A549 (cell line): ENCODE data around the gene PTH2. TPM values are rescaled to one million over a fixed set of nuclear protein-coding genes. Genes with fewer than 3 reads are reported as not detected.

Source experiments
- ATAC-seq, 2 experiments: fragments of 200-7000 bp in 1 of 2; fragments of >200 bp in 1 of 2; cut with Nextera tagmentation in 1 of 2; cut with Tn5 transposase in 1 of 2; 3 replicates each; pipeline versions ENCODE4 v1.8.0 to v1.9.1; 2018 to 2020; ENCODE audit warnings: mild to moderate bottlenecking in 1 of 2, moderate library complexity in 1 of 2
- CTCF ChIA-PET: fragments of 300-600 bp; sonication (Branson Sonifier 250); formaldehyde crosslinking; extraction: SDS; loops from one replicate; lab custom pipeline; 2021; ENCODE audit warnings: antibody characterized with exemption, inconsistent platforms; lab: Yijun Ruan, JAX
- POLR2A ChIA-PET: fragments of 350-600 bp; formaldehyde crosslinking; extraction: SDS; loops from one replicate; lab custom pipeline; 2021; ENCODE audit warnings: antibody characterized with exemption, inconsistent platforms; lab: Yijun Ruan, JAX
- DNase-seq, 2 experiments: peaks; one replicate each; pipeline versions ENCODE4 v3.0.0 to v3.0.0-alpha.2; 2011 to 2016; ENCODE audit warnings: low read depth in 1 of 2, low spot score in 1 of 2
- FAIRE-seq: peaks from 2 replicates; lab custom pipeline; 2011; peaks lifted over from hg19 to GRCh38; lab: Jason Lieb, UNC
- H3K27ac ChIP-seq, 2 experiments: fragments of >200 bp; sonication (Bioruptor Twin); formaldehyde crosslinking; 3 replicates each; pipeline ENCODE4 v1.5.1; 2016 to 2017
- H3K4me1 ChIP-seq: fragments of >200 bp; sonication (Bioruptor Twin); formaldehyde crosslinking; 3 replicates; pipeline ENCODE4 v1.6.1; 2016
- H3K4me2 ChIP-seq: fragments of >200 bp; sonication (Bioruptor Twin); formaldehyde crosslinking; 3 replicates; pipeline ENCODE4 v1.6.1; 2016
- H3K4me3 ChIP-seq: fragments of >200 bp; sonication (Bioruptor Twin); formaldehyde crosslinking; 3 replicates; pipeline ENCODE4 v1.5.1; 2016
- H3K9me3 ChIP-seq: fragments of >200 bp; sonication (Bioruptor Twin); formaldehyde crosslinking; 3 replicates; pipeline ENCODE4 v1.6.1; 2016
- CBX8 ChIP-seq: fragments of 200-600 bp; sonication (generic); IDR thresholded peaks from 2 replicates; pipeline ENCODE4 v1.6.1; 2016
- E2F6 ChIP-seq: IDR thresholded peaks from 2 replicates; pipeline ENCODE4 v1.6.1; 2012; ENCODE audit warnings: low read depth, borderline replicate concordance
- FOSB ChIP-seq: fragments of 250-450 bp; sonication (Bioruptor Pico); IDR thresholded peaks from 2 replicates; pipeline ENCODE4 v1.5.0; 2020; ENCODE audit warnings: mild to moderate bottlenecking, moderate library complexity
- FOSL2 ChIP-seq, 2 experiments: fragments of 450-650 bp in 1 of 2; fragments of >200 bp in 1 of 2; sonication (Bioruptor Twin) in 1 of 2; formaldehyde crosslinking; IDR thresholded peaks; 2 replicates each; pipeline versions ENCODE4 v1.5.0 to v1.6.1; 2016 to 2020; ENCODE audit warnings: mild to moderate bottlenecking in 1 of 2, moderate library complexity in 1 of 2
- KDM1A ChIP-seq: fragments of 200-600 bp; sonication (generic); IDR thresholded peaks from 2 replicates; pipeline ENCODE4 v1.6.1; 2016; ENCODE audit warnings: low read depth, mild to moderate bottlenecking
- MAX ChIP-seq: IDR thresholded peaks from 2 replicates; pipeline ENCODE4 v1.6.1; 2012
- MAZ ChIP-seq: fragments of 150-350 bp; IDR thresholded peaks from 2 replicates; pipeline ENCODE4 v1.6.1; 2014; ENCODE audit warnings: antibody characterized with exemption, low read depth, low read length, borderline replicate concordance
- NPAS2 ChIP-seq: fragments of 250-450 bp; sonication (Bioruptor Pico); IDR thresholded peaks from 2 replicates; pipeline ENCODE4 v1.8.0; 2022; ENCODE audit warnings: mild to moderate bottlenecking, moderate library complexity, borderline replicate concordance
- PHF8 ChIP-seq: fragments of 200-600 bp; sonication (generic); IDR thresholded peaks from 2 replicates; pipeline ENCODE4 v1.6.1; 2016; ENCODE audit warnings: low read depth, mild to moderate bottlenecking, antibody characterized with exemption, moderate library complexity, borderline replicate concordance
- POLR2A ChIP-seq: IDR thresholded peaks from 2 replicates; pipeline ENCODE4 v1.6.1; 2012; ENCODE audit warnings: mild to moderate bottlenecking, low read length
- RCOR1 ChIP-seq: fragments of 150-350 bp; IDR thresholded peaks from 2 replicates; pipeline ENCODE4 v1.6.1; 2014; ENCODE audit warnings: antibody characterized with exemption, low read length, low read depth
- RFX5 ChIP-seq: fragments of 450-650 bp; IDR thresholded peaks from 2 replicates; pipeline ENCODE4 v1.7.1; 2014; ENCODE audit warnings: antibody characterized with exemption, mild to moderate bottlenecking, moderate library complexity
- WGBS: methylation state at CpG from one replicate; pipeline ENCODE4 v1.1.6; 2017; ENCODE audit errors: missing lambda C conversion rate; 5-methylcytosine and 5-hydroxymethylcytosine counted together
- polyA plus RNA-seq, 4 experiments: library from polyadenylated mRNA; depleted of rRNA in 3 of 4; stranded (reverse); fragments of >200 nt; fragmentation: RNase III in 1 of 4; extraction: RNeasy Plus Mini Kit Qiagen cat#74134 plus additional on column Dnase treatment in 1 of 4; gene quantifications; 2 replicates in 3 of 4; 3 replicates in 1 of 4; pipeline ENCODE4 v1.2.3, GENCODE V29; 2011 to 2017
- TF ChIP-seq, protein P1 (sequence below): fragments of 250-450 bp; sonication (Bioruptor Pico); IDR thresholded peaks from 2 replicates; pipeline ENCODE4 v1.5.0; 2020; ENCODE audit warnings: low read depth, mild to moderate bottlenecking, moderate library complexity

The PTH2 gene
- polyA plus RNA-seq, 2 of the 4 experiments (the other 2 are of a cell fraction), result not detected

GRCh38 chr19:49435670-49436069 is 12.4 kb upstream of the PTH2 start:
- Histone ChIP-seq H3K4me3 (no peak overlapping the region), H3K4me2 (no peak overlapping the region), H3K4me1 (peaks cover 5% of the 10 kb centered on the region; the same call in 2 of the 3 replicates), H3K9me3 (no peaks in the 10 kb centered on the region; the same call in 2 of the 3 replicates), H3K27ac (no peak overlapping the region)
- ATAC-seq (no peak), DNase-seq (no peak), FAIRE-seq (no peak)
- WGBS, result 87% methylated on average over 10 of the region's 10 CpGs
- TF ChIP-seq POLR2A (no peak), MAZ (no peak)
- POLR2A ChIA-PET, result interaction anchor here (1.1 to 1.7 kb wide), 2 partner anchors 16 to 18 kb away, joined by 3 to 6 read pairs; partner anchors contain the start of genes ALDH16A1 and PIH1D1
- CTCF ChIA-PET, result interaction anchor here (1.0 to 4.2 kb wide), 11 partner anchors 9 to 210 kb away, joined by 3 to 30 read pairs (median 4); partner anchors contain the start of gene GFY

DNA sequence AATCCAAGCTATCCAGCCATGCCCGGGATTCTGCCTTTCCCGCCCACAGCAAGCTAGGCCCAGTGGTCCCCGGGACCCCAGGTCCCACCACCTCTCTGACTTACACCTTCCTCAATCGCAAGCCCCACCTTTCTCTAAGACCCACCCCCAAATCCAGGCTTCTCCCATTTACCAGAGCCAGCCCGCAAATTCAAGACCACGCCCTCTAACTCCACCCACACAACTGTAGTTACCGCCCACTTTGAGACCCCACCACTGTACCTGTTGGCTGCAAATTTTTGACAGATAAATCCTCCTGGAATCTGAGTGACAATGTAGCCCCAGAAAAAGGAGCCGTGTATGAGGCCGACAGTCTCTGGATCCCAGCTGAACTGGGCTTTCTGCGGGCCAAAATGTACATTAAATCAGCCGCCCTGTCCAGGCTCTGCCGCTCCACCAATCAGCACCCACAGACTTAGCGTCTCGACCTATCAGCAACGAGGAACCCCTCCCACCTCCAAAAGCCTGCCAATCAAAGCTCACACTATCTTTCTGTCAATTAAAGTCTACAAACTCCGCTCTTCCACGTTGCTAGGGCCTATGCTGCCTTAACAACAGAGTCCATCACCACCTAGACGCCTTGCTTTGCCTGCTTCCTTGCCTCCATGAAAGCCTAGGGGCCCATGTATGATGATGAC is 11.8 kb upstream of the PTH2 start:
- peak; percentile 59 to 71 for DNase-seq
- CTCF ChIA-PET, result interaction anchor here (0.6 to 4.2 kb wide), 7 partner anchors 10 to 209 kb away, joined by 3 to 30 read pairs (median 11); no protein-coding TSS in a partner anchor
- no peak for FAIRE-seq
- Histone ChIP-seq H3K9me3 (no peaks in the 10 kb centered on the region; the same call in 2 of the 3 replicates), H3K4me3 (no peak overlapping the region), H3K4me1 (peaks cover 3% of the 10 kb centered on the region; the same call in 2 of the 3 replicates), H3K27ac (no peak overlapping the region), H3K4me2 (no peak overlapping the region)
- WGBS, result 80% methylated on average over 18 of the region's 18 CpGs
- POLR2A ChIA-PET, result interaction anchor here (1.7 kb wide), 1 partner anchor 17 kb away, joined by 6 read pairs; the partner anchor contains the start of gene PIH1D1
- TF ChIP-seq RFX5 (no peak), FOSB (CRISPR knock-in tag) (no peak), NPAS2 (no peak), CBX8 (no peak)
- peak; percentile 4 to 55; a peak in 3 of 6 replicates for ATAC-seq

DNA sequence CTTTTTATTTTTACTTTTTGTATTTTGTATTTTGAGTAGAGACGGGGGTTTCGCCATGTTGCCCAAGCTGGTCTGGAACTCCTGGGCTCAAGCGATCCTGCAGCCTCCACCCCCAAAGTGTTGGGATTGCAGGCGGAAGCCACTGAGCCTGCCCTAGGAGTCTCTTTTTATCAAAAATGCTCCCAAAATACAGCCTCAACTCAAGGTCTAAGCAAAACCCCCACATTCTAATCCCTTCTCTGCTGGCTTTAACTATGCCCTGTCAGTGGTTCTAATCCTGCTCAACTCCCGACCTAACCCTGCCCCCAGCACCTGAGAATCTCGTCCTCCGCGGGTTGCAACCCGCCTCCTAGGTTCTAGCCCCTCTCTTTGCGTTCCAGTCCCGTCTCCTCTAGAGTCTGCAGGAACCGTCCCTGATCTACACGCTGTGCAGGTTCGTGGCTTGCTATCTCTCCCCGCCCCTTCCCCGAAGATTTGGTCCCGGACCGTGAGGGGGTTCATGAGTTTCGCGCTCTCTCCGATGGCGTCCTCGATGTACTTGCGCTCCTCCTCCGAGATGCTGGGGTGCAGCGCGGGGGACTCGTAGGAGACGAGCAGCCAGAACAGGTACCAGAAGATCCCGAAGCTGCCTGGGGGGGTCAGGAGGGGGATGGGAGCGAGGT is 10.1 kb upstream of the PTH2 start:
- WGBS, result 68% methylated on average over 30 of the region's 31 CpGs
- H3K4me3 ChIP-seq, result no peak overlapping the region

More for the DNA sequence above, 10.1 kb upstream of the PTH2 start:
- FAIRE-seq, result no peak
- ChIA-PET POLR2A (interaction anchor here (0.6 kb wide), 1 partner anchor 9 kb away, joined by 6 read pairs; no protein-coding TSS in a partner anchor), CTCF (interaction anchor here (1.0 to 4.2 kb wide), 7 partner anchors 8 to 42 kb away, joined by 3 to 30 read pairs (median 4); partner anchors contain the start of gene GFY)
- ATAC-seq, result no peak
- Histone ChIP-seq H3K9me3 (no peaks in the 10 kb centered on the region; the same call in 2 of the 3 replicates), H3K27ac (no peak overlapping the region), H3K4me1 (peaks cover 3% of the 10 kb centered on the region; the same call in 2 of the 3 replicates), H3K4me2 (no peak overlapping the region)
- TF ChIP-seq, protein P1, sequence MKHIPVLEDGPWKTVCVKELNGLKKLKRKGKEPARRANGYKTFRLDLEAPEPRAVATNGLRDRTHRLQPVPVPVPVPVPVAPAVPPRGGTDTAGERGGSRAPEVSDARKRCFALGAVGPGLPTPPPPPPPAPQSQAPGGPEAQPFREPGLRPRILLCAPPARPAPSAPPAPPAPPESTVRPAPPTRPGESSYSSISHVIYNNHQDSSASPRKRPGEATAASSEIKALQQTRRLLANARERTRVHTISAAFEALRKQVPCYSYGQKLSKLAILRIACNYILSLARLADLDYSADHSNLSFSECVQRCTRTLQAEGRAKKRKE (CRISPR knock-in tag), result no peak
- TF ChIP-seq KDM1A (no peak), MAX (no peak), PHF8 (no peak), RCOR1 (no peak), FOSL2 (IDR thresholded peaks at IDR 0.05) (no peak), FOSL2 (CRISPR knock-in tag; IDR thresholded peaks at IDR 0.05) (no peak), E2F6 (no peak)
- DNase-seq, result no peak
